DMS114 treated with DMSO at 0.1 percent for 48 hours (cell line): ENCODE measurements around the gene IRF1.
"Not testable (repeated sequence)": the region's sequence is repeated elsewhere in the genome, so short reads cannot be mapped to it uniquely, and the experiment has no call there.

Experiments used
- DNase-seq: peaks from one replicate; lab custom pipeline; 2025; ENCODE audit not compliant: unreplicated experiment; lab: John Stamatoyannopoulos, UW

IRF1 gene

GRCh38 chr5:132444841-132445639, 45.5 kb downstream of the IRF1 start:
- no peak for DNase-seq

GRCh38 chr5:132444061-132444460, 46.5 kb downstream of the IRF1 start:
- no peak for DNase-seq

DNA sequence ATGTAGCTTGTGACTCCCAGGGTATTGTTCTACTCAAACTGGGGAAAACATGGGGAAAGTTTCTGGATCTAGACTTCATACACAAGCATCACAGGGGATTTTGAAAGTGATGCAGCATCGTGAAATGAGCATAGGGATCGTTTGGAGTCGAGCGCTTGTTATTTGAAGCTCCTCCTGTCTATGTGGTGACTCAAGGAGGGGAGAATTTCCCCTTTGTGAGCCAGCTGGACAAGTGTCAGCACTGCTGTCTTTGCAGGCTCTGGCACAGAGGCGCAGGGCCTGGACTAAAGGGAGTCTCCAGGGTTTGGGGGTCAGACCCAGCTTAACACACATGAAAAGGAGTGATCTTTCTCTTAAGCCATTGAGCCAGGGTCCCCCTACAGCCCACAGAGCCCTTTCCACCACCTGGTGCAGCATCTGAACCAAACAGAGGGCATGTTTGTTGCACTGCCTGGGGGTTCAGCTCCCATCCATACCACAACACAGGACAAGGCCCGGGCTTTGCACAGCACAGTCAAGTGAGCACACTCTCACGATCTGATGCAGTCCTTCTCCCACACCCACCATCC, 51.0 kb downstream of the IRF1 start:
- DNase-seq, result no peak

DNA sequence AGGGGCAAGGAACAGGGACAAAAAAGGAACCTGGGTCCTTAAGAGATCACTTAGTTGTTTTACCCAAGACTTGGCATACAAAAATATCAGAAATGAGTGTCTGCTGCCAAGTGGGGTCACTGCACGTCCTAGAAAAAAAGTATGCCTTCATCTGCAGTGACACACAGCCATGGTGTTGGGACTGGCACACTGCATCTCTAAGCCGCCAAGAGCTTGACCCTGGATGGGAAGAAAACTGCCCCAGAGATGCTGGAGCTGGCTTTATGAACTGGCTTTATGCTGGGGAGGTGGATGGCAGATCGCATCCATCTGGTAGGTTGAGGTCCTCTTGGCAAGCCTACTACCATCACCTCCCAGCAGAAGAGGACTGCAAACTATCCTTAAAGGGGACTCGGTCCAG, 51.7 kb downstream of the IRF1 start:
- DNase-seq, result no peak

DNA sequence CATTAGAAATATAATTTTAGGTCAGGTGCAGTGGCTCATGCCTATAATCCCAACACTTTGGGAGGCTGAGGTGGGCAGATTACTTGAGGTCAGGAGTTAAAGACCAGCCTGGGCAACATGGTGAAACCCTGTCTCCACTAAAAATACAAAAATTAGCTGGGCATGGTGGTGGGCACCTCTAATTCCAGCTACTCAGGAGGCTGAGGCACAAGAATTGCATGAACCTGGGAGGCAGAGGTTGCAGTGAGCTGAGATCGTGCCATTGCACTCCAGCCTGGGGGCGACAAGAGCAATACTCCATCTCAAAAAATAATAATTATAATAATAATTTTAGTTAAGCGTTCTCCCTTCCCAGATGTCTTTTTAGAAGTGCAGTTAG, 52.3 kb downstream of the IRF1 start:
- not testable (repeated sequence) for DNase-seq

GRCh38 chr5:132437604-132438266, 52.8 kb downstream of the IRF1 start:
- no peak for DNase-seq

DNA sequence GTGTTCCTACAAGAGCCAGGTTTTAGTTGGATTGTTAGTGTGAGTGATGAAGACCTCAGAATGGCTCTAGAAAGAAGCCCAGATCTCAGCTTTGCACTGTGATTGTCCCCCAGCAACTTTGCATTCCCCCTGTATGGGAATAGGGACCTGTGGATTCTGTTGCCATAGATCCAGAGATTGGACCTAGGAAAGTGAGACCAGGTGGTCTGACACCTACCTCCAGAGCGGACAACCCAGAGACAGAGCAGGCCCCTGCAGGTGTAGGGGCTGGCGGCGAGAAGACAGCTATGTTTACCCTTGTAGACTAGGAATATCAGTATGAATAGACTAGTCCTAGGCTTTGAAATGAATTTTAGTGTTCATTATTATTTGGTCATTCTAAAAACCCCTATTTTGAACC, 53.6 kb downstream of the IRF1 start:
- no peak for DNase-seq

DNA sequence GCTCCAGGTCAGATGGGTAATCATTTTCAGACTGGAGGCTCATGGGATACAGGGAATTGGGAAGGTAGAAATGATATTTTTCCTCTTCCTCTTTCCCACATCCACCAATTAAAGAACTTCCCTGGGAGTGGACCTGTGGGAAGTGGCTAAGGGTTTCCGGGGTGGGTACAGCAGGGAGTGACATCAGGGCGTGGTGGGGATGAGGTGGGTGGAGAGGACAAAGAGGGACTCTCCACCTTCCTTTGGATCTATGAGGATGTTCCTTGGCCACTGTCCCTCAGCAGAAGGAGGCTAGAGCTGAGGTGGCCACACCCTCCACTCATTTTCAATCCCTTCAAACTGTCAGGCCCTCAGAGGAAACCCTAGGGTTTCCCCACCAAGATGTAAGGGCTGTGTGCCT, 54.7 kb downstream of the IRF1 start:
- DNase-seq, result no peak

- DNase-seq, result no peak
Measured at GRCh38 chr5:132435447-132435846, 55.1 kb downstream of the IRF1 start.

DNA sequence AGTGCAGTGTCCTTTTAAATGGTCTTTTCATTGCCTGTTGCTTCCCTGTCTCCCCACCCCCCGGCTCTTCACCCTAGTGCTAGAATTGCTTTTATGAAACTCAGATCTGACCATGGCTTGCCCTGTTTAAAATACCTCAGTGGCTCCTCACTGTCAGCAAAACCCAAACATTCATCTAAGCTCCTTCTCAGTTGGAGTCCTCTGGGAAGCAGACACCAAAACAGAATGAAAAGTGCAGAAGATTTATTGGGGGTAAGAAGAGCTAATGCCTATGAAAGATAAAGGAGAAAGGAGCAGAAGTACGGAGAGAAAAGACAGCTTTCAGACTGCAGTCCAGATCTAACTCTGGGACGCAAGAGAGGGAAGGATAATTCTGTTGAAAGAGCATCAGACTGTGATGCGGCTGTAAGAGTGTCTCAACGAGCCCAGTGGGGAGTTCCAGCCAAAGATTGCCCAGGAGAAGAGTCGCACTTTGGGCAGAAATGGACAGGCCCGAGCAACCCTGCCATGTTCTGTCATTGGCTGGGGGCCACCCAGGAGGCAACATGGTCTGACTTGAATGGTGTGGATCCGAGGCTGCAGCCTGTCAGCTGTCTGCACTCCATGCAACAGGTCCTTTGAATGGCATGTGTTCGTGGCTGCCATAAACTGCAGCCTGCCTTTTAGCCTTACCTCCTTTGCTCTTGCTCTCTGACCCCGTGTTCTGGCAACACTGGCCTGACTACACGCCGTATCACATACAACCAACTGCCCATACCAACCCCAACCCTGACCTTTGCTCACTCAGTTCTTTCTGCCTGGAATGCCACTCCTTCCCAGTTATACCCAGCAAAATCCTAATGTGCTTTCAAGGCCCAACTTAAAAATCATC, 55.9 kb downstream of the IRF1 start:
- no peak for DNase-seq

- DNase-seq, result no peak
Measured at GRCh38 chr5:132433141-132433540, 57.4 kb downstream of the IRF1 start.

DNA sequence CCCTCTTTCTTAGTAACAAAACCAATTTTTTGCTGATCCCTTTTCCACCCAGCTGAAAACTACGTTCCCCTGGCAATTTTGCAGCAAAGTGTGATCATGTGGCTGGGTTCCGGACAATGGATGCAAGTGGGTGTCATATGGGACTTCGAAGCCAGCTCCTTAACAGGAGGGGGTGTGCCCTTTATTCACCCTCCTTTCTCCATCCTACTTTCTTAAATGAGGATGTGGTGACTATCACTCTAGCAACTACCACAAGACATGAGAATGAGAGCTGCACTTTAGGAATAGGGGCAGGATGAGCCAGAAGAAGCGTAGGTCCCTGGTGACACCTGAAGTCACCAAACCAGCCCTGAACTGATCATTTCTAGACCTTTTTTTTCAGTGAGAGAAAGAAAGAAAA, 58.9 kb downstream of the IRF1 start:
- no peak for DNase-seq
